Umbilical cord (tissue), 2 donors: ENCODE measurements around the gene MED12L. TPM values are rescaled to one million over a fixed set of nuclear protein-coding genes. Genes with fewer than 3 reads are reported as not detected.
"Not testable (repeated sequence)": the region's sequence is repeated elsewhere in the genome, so short reads cannot be mapped to it uniquely, and the experiment has no call there.

Experiments used
- DNase-seq: peaks from one replicate; pipeline ENCODE4 v3.0.0-alpha.2; 2015; ENCODE audit warnings: low spot score
- total RNA-seq: library from RNA; depleted of rRNA; stranded (reverse); fragments of >200 nt; gene quantifications from one replicate; pipeline ENCODE4 v1.2.3, GENCODE V29; 2014; ENCODE audit warnings: low replicate concordance; ENCODE audit not compliant: insufficient read depth

MED12L gene
- total RNA-seq, 1 donor from 2014 or later, result 2.2 TPM

GRCh38 chr3:151213151-151213550 lies 127.7 kb downstream of the MED12L start:
- DNase-seq, result no peak

- no peak for DNase-seq
These were observed 128.4 kb downstream of the MED12L start for GRCh38 chr3:151213881-151214280.

GRCh38 chr3:151214459-151214858 lies 129.0 kb downstream of the MED12L start:
- no peak for DNase-seq

GRCh38 chr3:151216641-151217607 lies 131.5 kb downstream of the MED12L start:
- DNase-seq, result peak; percentile 76

- DNase-seq, result no peak
These were observed 132.7 kb downstream of the MED12L start for GRCh38 chr3:151218136-151218535.

- DNase-seq, result no peak
These were observed 133.6 kb downstream of the MED12L start for GRCh38 chr3:151219056-151219455.

GRCh38 chr3:151224268-151224866 lies 138.9 kb downstream of the MED12L start:
- DNase-seq, result no peak

GRCh38 chr3:151225040-151225975 lies 139.8 kb downstream of the MED12L start:
- no peak for DNase-seq

GRCh38 chr3:151226088-151226563 lies 140.7 kb downstream of the MED12L start:
- DNase-seq, result no peak

GRCh38 chr3:151226825-151227224 lies 141.4 kb downstream of the MED12L start:
- no peak for DNase-seq

GRCh38 chr3:151227266-151227806 lies 141.9 kb downstream of the MED12L start:
- no peak for DNase-seq

GRCh38 chr3:151227807-151228665 lies 142.6 kb downstream of the MED12L start:
- DNase-seq, result peak; percentile 85

- no peak for DNase-seq
These were observed 143.2 kb downstream of the MED12L start for GRCh38 chr3:151228666-151229040.

GRCh38 chr3:151230646-151231045 lies 145.2 kb downstream of the MED12L start:
- no peak for DNase-seq

- not testable (repeated sequence) for DNase-seq
These were observed 146.9 kb downstream of the MED12L start for GRCh38 chr3:151232403-151232802.

- DNase-seq, result no peak
These were observed 147.5 kb downstream of the MED12L start for GRCh38 chr3:151232991-151233390.

GRCh38 chr3:151234825-151235224 lies 149.4 kb downstream of the MED12L start:
- DNase-seq, result no peak

GRCh38 chr3:151236316-151236715 lies 150.9 kb downstream of the MED12L start:
- no peak for DNase-seq

GRCh38 chr3:151236736-151237135 lies 151.3 kb downstream of the MED12L start:
- DNase-seq, result no peak

GRCh38 chr3:151242006-151242405 lies 156.5 kb downstream of the MED12L start:
- DNase-seq, result not testable (repeated sequence)
